OCI-LY7 (cell line): ENCODE results near the gene C5orf58. TPM values are rescaled to one million over a fixed set of nuclear protein-coding genes. Genes with fewer than 3 reads are reported as not detected.

ENCODE experiments used
- BruUV-seq: library from RNA; stranded (reverse); fragments of 400-500 nt; replicated peaks from 2 replicates; lab custom pipeline; 2021; lab: Mats Ljungman, UMichigan
- CTCF ChIA-PET: fragments of 300-600 bp; sonication (Branson Sonifier 250); formaldehyde crosslinking; loops from one replicate; lab custom pipeline; 2022; ENCODE audit warnings: antibody characterized with exemption; ENCODE audit not compliant: unreplicated experiment; lab: Charles Lee
- POLR2A ChIA-PET: fragments of 300-600 bp; sonication (Branson Sonifier 250); formaldehyde crosslinking; loops from one replicate; lab custom pipeline; 2022; ENCODE audit warnings: antibody characterized with exemption; lab: Charles Lee
- DNase-seq: peaks from one replicate; pipeline ENCODE4 v3.0.0-alpha.2; 2015; ENCODE audit warnings: low spot score
- H2AFZ ChIP-seq: fragments of 200-600 bp; sonication (generic), shearing (Covaris generic); 2 replicates; pipeline ENCODE4 v1.6.1; 2014; ENCODE audit warnings: mild to moderate bottlenecking, antibody characterized with exemption, low read length, moderate library complexity
- H3K27ac ChIP-seq: fragments of 200-600 bp; sonication (generic); 2 replicates; pipeline ENCODE4 v1.5.1; 2014; ENCODE audit warnings: mixed run types, low read depth, mild to moderate bottlenecking, moderate library complexity, low read length, inconsistent platforms; ENCODE audit not compliant: poor library complexity, severe bottlenecking
- H3K36me3 ChIP-seq: fragments of 200-600 bp; sonication (generic); 2 replicates; pipeline ENCODE4 v1.6.1; 2014; ENCODE audit warnings: mild to moderate bottlenecking, antibody characterized with exemption, low read length, moderate library complexity, mixed read lengths; ENCODE audit not compliant: insufficient read depth
- H3K4me1 ChIP-seq: fragments of 200-600 bp; sonication (generic); 2 replicates; pipeline ENCODE4 v1.5.1; 2014; ENCODE audit warnings: mild to moderate bottlenecking, low read length; ENCODE audit not compliant: insufficient read depth, poor library complexity, severe bottlenecking
- H3K4me2 ChIP-seq: fragments of 200-600 bp; sonication (generic); 2 replicates; pipeline ENCODE4 v1.6.1; 2014; ENCODE audit warnings: mild to moderate bottlenecking, low read length
- H3K4me3 ChIP-seq: fragments of 200-600 bp; sonication (generic); 2 replicates; pipeline ENCODE4 v1.5.1; 2014; ENCODE audit warnings: mild to moderate bottlenecking, low read depth, low read length; ENCODE audit not compliant: poor library complexity, severe bottlenecking
- H3K79me2 ChIP-seq: fragments of 200-600 bp; sonication (generic); 2 replicates; pipeline ENCODE4 v1.6.1; 2016; ENCODE audit warnings: low read depth, mild to moderate bottlenecking, low read length, moderate library complexity, mixed read lengths; ENCODE audit not compliant: insufficient read depth
- H3K9me2 ChIP-seq: fragments of 200-600 bp; sonication (generic); 2 replicates; pipeline ENCODE4 v1.6.1; 2016; ENCODE audit warnings: mild to moderate bottlenecking, low read length, mixed read lengths; ENCODE audit not compliant: insufficient read depth
- H3K9me3 ChIP-seq: fragments of 200-600 bp; sonication (generic); 2 replicates; pipeline ENCODE4 v1.6.1; 2014; ENCODE audit warnings: mild to moderate bottlenecking, mixed run types, low read length, mixed read lengths
- H4K20me1 ChIP-seq: fragments of 200-600 bp; sonication (generic); 2 replicates; pipeline ENCODE4 v1.6.1; 2014; ENCODE audit warnings: mild to moderate bottlenecking, antibody characterized with exemption, low read length, moderate library complexity, mixed read lengths; ENCODE audit not compliant: insufficient read depth
- CTCF ChIP-seq: fragments of 200-600 bp; sonication (generic); conservative IDR thresholded peaks from 2 replicates; pipeline ENCODE4 v1.5.1; 2014; ENCODE audit warnings: mild to moderate bottlenecking, antibody characterized with exemption, low read length, moderate library complexity, mixed read lengths
- EZH2phosphoT487 ChIP-seq: fragments of 200-600 bp; sonication (generic); IDR thresholded peaks from 2 replicates; pipeline ENCODE4 v1.6.1; 2018; ENCODE audit warnings: low read depth, borderline replicate concordance, mild to moderate bottlenecking, mixed run types, antibody characterized with exemption, low read length, moderate library complexity, mixed read lengths
- intact Hi-C: fragments of 100-400 bp; cut with micrococcal nuclease; formaldehyde crosslinking; loops from one replicate; pipeline ENCODE4 v1.10.0; 2022; ENCODE audit not compliant: unreplicated experiment
- total RNA-seq, 2 experiments: library from RNA; depleted of rRNA in 1 of 2; stranded (reverse); fragments of >200 nt in 1 of 2; shearing (Covaris generic) in 1 of 2; gene quantifications; 2 replicates each; pipeline ENCODE4 v1.2.3, GENCODE V29; 2014 to 2022

The C5orf58 gene
- total RNA-seq, 2 experiments from 2014 or later, result not detected

- TF ChIP-seq CTCF (peak; percentile 95), EZH2phosphoT487 (no peak)
Measured at GRCh38 chr5:170267431-170268152, 34.8 kb downstream of the C5orf58 start.

DNA sequence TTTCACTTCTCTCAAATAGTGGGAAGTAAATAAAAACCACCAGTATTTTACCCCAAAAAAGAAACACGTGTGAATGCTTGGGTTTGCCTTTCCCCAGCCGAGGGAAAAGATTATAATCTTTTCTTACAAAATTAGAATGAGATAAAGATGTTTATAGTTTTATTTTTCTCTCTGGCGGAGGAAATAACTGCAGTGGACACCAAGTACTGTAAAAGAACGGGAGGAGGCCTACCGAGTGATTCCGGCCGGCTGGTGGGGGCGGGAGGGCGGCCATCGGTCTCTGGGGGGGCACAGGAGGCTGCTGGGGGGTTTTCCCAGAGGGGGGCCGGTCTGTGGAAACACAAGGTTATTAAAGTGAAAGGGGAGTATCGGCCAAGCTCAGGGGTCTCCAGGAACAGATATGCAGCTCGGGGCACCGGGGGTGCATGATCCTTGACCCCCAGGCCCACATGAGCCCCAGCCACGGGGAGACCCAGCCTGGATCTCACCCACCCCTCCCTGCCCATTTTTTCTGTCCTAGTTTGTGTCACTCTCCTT, 35.4 kb downstream of the C5orf58 start:
- Histone ChIP-seq H3K27ac (no peak overlapping the region), H4K20me1 (no peaks in the 10 kb centered on the region), H3K36me3 (no peaks in the 10 kb centered on the region), H3K4me2 (peak overlapping the region; percentile 50), H3K4me1 (peaks cover 6% of the 10 kb centered on the region), H2AFZ (peak overlapping the region; percentile 66; the same call in 1 of the 2 replicates), H3K79me2 (no peaks in the 10 kb centered on the region), H3K9me2 (no peaks in the 10 kb centered on the region), H3K9me3 (no peaks in the 10 kb centered on the region), H3K4me3 (no peak overlapping the region)
- TF ChIP-seq CTCF, result peak; percentile 42; the same call in 1 of the 2 replicates
- TF ChIP-seq EZH2phosphoT487, result no peak
- DNase-seq, result no peak
- POLR2A ChIA-PET, result no interaction called here
- CTCF ChIA-PET, result interaction anchor here (0.6 to 1.2 kb wide), 2 partner anchors 63 to 77 kb away, joined by 5 read pairs; no protein-coding TSS in a partner anchor
- BruUV-seq, result no TSS peak
- intact Hi-C loops, result loop anchor here (1.0 to 2.0 kb wide), 2 partner anchors 71 to 153 kb away; no protein-coding TSS in a partner anchor

More at GRCh38 chr5:170267431-170268152, 34.8 kb downstream of the C5orf58 start:
- Histone ChIP-seq H3K79me2 (no peaks in the 10 kb centered on the region), H3K9me2 (no peaks in the 10 kb centered on the region), H3K4me2 (peak overlapping the region; percentile 50), H3K27ac (no peak overlapping the region), H3K4me1 (peaks cover 6% of the 10 kb centered on the region), H2AFZ (peak overlapping the region; percentile 66; the same call in 1 of the 2 replicates), H3K9me3 (no peaks in the 10 kb centered on the region), H3K36me3 (no peaks in the 10 kb centered on the region), H4K20me1 (no peaks in the 10 kb centered on the region), H3K4me3 (no peak overlapping the region)
- no TSS peak for BruUV-seq
- ChIA-PET POLR2A (interaction anchor here (0.7 kb wide), 1 partner anchor 157 kb away, joined by 3 read pairs; no protein-coding TSS in a partner anchor), CTCF (interaction anchor here (1.2 kb wide), 1 partner anchor 63 kb away, joined by 5 read pairs; no protein-coding TSS in a partner anchor)
- peak; percentile 74 for DNase-seq
- intact Hi-C loops, result loop anchor here (1.0 to 2.0 kb wide), 2 partner anchors 72 to 153 kb away; no protein-coding TSS in a partner anchor
